K562 (cell line): Measurements from ENCODE around the gene TSPAN11. TPM values are rescaled to one million over a fixed set of nuclear protein-coding genes. Genes with fewer than 3 reads are reported as not detected.

ENCODE experiments used
- ATAC-seq: fragments of 200-7000 bp; cut with Tn5 transposase; 3 replicates; pipeline ENCODE4 v1.9.1; 2020; ENCODE audit warnings: moderate library complexity
- BruUV-seq: library from RNA; stranded (reverse); fragments of 400-500 nt; replicated peaks from 2 replicates; lab custom pipeline; 2021; lab: Mats Ljungman, UMichigan
- CTCF ChIA-PET: fragments of 300-600 bp; formaldehyde crosslinking; extraction: SDS; loops from one replicate; lab custom pipeline; 2021; ENCODE audit warnings: low intra/inter-chr PET ratio; lab: Yijun Ruan, JAX
- POLR2A ChIA-PET: fragments of 300-600, 350-650 bp; sonication (Branson Sonifier 250); formaldehyde crosslinking; extraction: SDS; loops from one replicate; lab custom pipeline; 2021; ENCODE audit warnings: antibody characterized with exemption, inconsistent platforms; lab: Yijun Ruan, JAX
- DNase-seq, 4 experiments: peaks; one replicate each; pipeline versions ENCODE4 v3.0.0 to v3.0.0-alpha.2; 2011 to 2018; ENCODE audit warnings: low spot score in 3 of 4, mixed read lengths in 3 of 4; ENCODE audit errors: extremely low read depth in 1 of 4
- FAIRE-seq: peaks from 2 replicates; lab custom pipeline; 2011; peaks lifted over from hg19 to GRCh38; lab: Jason Lieb, UNC
- H2AFZ ChIP-seq: 2 replicates; pipeline ENCODE4 v1.6.0; 2011; ENCODE audit warnings: low read depth, low read length, control low read depth, inconsistent platforms
- H3K27ac ChIP-seq: fragments of 200-600 bp; 3 replicates; pipeline ENCODE4 v1.8.0; 2011; ENCODE audit warnings: low read depth, mild to moderate bottlenecking, control low read depth, inconsistent platforms, low read length, moderate library complexity, mixed read lengths; ENCODE audit errors: extremely low read depth
- H3K27me3 ChIP-seq, 2 experiments: fragments of 300-600 bp in 1 of 2; 2 replicates in 1 of 2; 3 replicates in 1 of 2; pipeline versions ENCODE4 v1.6.0 to v1.8.0; 2011; ENCODE audit warnings: inconsistent platforms in 2 of 2, low read length in 2 of 2, mild to moderate bottlenecking in 1 of 2, mixed read lengths in 1 of 2, moderate library complexity in 1 of 2; ENCODE audit not compliant: control insufficient read depth in 2 of 2, insufficient read depth in 2 of 2
- H3K36me3 ChIP-seq: fragments of 300-600 bp; 3 replicates; pipeline ENCODE4 v1.8.0; 2011; ENCODE audit warnings: mild to moderate bottlenecking, low read length, inconsistent platforms; ENCODE audit not compliant: control insufficient read depth, insufficient read depth
- H3K4me1 ChIP-seq, 2 experiments: fragments of 200-600 bp in 1 of 2; replicated peaks in 1 of 2; 2 replicates in 1 of 2; 3 replicates in 1 of 2; pipeline versions ENCODE4 v1.5.1 to v1.8.0; 2011; ENCODE audit warnings: inconsistent platforms in 2 of 2, low read length in 2 of 2, mild to moderate bottlenecking in 1 of 2, mixed read lengths in 1 of 2, moderate library complexity in 1 of 2; ENCODE audit not compliant: control insufficient read depth in 2 of 2, insufficient read depth in 2 of 2
- H3K4me2 ChIP-seq: 2 replicates; pipeline ENCODE4 v1.6.1; 2011; ENCODE audit warnings: low read length, control low read depth, inconsistent platforms, mixed read lengths; ENCODE audit not compliant: insufficient read depth
- H3K4me3 ChIP-seq: fragments of 200-600 bp; sonication (generic), shearing (Covaris generic); 2 replicates; pipeline ENCODE4 v1.5.1; 2016; ENCODE audit warnings: control low read depth, inconsistent platforms
- H3K79me2 ChIP-seq: fragments of 200-600 bp; 3 replicates; pipeline ENCODE4 v1.8.0; 2011; ENCODE audit warnings: low read length, inconsistent platforms; ENCODE audit not compliant: control insufficient read depth, insufficient read depth
- H3K9ac ChIP-seq, 2 experiments: 2 replicates each; pipeline versions ENCODE4 v1.6.0 to v1.6.1; 2011; ENCODE audit warnings: low read depth in 2 of 2, low read length in 2 of 2, control low read depth in 1 of 2, inconsistent platforms in 1 of 2, mild to moderate bottlenecking in 1 of 2, mixed read lengths in 1 of 2; ENCODE audit not compliant: insufficient read depth in 1 of 2
- H3K9me1 ChIP-seq: one replicate; pipeline ENCODE4 v1.6.0; 2011; ENCODE audit warnings: inconsistent platforms, mild to moderate bottlenecking, low read length, moderate library complexity; ENCODE audit not compliant: control insufficient read depth, insufficient read depth
- H3K9me3 ChIP-seq: replicated peaks from 2 replicates; pipeline ENCODE4 v1.5.1; 2011; ENCODE audit warnings: low read depth, low read length, inconsistent platforms; ENCODE audit not compliant: control insufficient read depth, insufficient read depth
- H4K20me1 ChIP-seq: replicated peaks from 2 replicates; pipeline ENCODE4 v1.6.1; 2011; ENCODE audit warnings: low read length, inconsistent platforms, mixed read lengths; ENCODE audit not compliant: control insufficient read depth, insufficient read depth
- ADNP ChIP-seq: fragments of 200-800 bp; sonication (Bioruptor generic); IDR thresholded peaks from 2 replicates; pipeline ENCODE4 v1.6.1; 2016; ENCODE audit warnings: missing genetic modification characterization, missing compliant biosample characterization
- BACH1 ChIP-seq: fragments of 200-800 bp; sonication (Bioruptor generic); IDR thresholded peaks from 2 replicates; pipeline ENCODE4 v1.6.1; 2016; ENCODE audit warnings: missing genetic modification characterization, missing compliant biosample characterization
- CHCHD3 ChIP-seq: fragments of 250-450 bp; sonication (Bioruptor Pico); IDR thresholded peaks from 2 replicates; pipeline ENCODE4 v2.1.2; 2022; ENCODE audit warnings: mild to moderate bottlenecking
- GTF2A2 ChIP-seq: IDR thresholded peaks from 2 replicates; pipeline ENCODE4 v1.6.1; 2016; ENCODE audit warnings: mild to moderate bottlenecking, missing genetic modification characterization, missing compliant biosample characterization
- KLF1 ChIP-seq: fragments of 450-650 bp; IDR thresholded peaks from 2 replicates; pipeline ENCODE4 v1.6.1; 2016; ENCODE audit warnings: missing genetic modification characterization, missing compliant biosample characterization
- NFE2 ChIP-seq: IDR thresholded peaks from 2 replicates; pipeline ENCODE4 v1.6.1; 2014; ENCODE audit warnings: antibody characterized with exemption, low read depth
- ZNF175 ChIP-seq: fragments of 200-800 bp; sonication (Bioruptor generic); IDR thresholded peaks from 2 replicates; pipeline ENCODE4 v1.6.1; 2016; ENCODE audit warnings: low read depth, mild to moderate bottlenecking, missing genetic modification characterization, missing compliant biosample characterization
- ZNF354B ChIP-seq: fragments of 250-450 bp; sonication (Bioruptor Pico); IDR thresholded peaks from 2 replicates; pipeline ENCODE4 v1.4.0; 2020
- WGBS: fragments of 100-300 bp; shearing (Covaris generic); methylation state at CpG from one replicate; pipeline ENCODE4 v1.1.6; 2016; ENCODE audit warnings: low coverage, mixed read lengths; ENCODE audit not compliant: insufficient coverage; ENCODE audit errors: missing lambda C conversion rate; 5-methylcytosine and 5-hydroxymethylcytosine counted together
- in situ Hi-C: fragments of 300-500 bp; cut with MboI; formaldehyde crosslinking; loops from 4 replicates; pipeline ENCODE4 v1.15.0; 2018; ENCODE audit warnings: inconsistent platforms, mixed read lengths
- intact Hi-C: fragments of 100-400 bp; cut with micrococcal nuclease; formaldehyde crosslinking; loops from 2 replicates; pipeline ENCODE4 v1.14.2; 2022
- polyA plus RNA-seq, 8 experiments: library from polyadenylated mRNA; depleted of rRNA in 4 of 8; stranded (reverse) in 5 of 8; unstranded in 3 of 8; fragments of >200 nt; fragmentation: Nextera tagmentation in 2 of 8; fragmentation: Illumina TruSeq in 1 of 8; extraction: Ambion mirVana in 2 of 8; extraction: Trizol in 1 of 8; gene quantifications; 2 replicates each; pipeline versions ENCODE4 v1.2.1 to v1.2.3, GENCODE V29; 2011 to 2014; ENCODE audit warnings: inconsistent platforms in 1 of 8, missing spikeins in 1 of 8
- total RNA-seq, 7 experiments: library from RNA; depleted of rRNA in 6 of 7; stranded (reverse); fragments of >200 nt in 6 of 7; fragmentation: Illumina TruSeq in 2 of 7; extraction: Trizol in 2 of 7; gene quantifications; 2 replicates each; pipeline versions ENCODE4 v1.2.1 to v1.2.3, GENCODE V29; 2011 to 2021; ENCODE audit warnings: low replicate concordance in 1 of 7
- TF ChIP-seq, protein P1 (sequence below): fragments of 450-650 bp; IDR thresholded peaks from 2 replicates; pipeline ENCODE4 v1.6.1; 2014; ENCODE audit warnings: low read depth, mild to moderate bottlenecking, moderate library complexity, borderline replicate concordance
- TF ChIP-seq, protein P2 (sequence below): sonication (generic); formaldehyde crosslinking; IDR thresholded peaks from 2 replicates; pipeline ENCODE4 v1.8.1; 2023; ENCODE audit warnings: mild to moderate bottlenecking, missing genetic modification reagents
- TF ChIP-seq, protein P3 (sequence below), 2 experiments: fragments of 150-350 bp in 1 of 2; IDR thresholded peaks; 2 replicates each; pipeline ENCODE4 v1.6.1; 2012 to 2016; ENCODE audit warnings: low read depth in 2 of 2, low read length in 2 of 2, mild to moderate bottlenecking in 1 of 2, moderate library complexity in 1 of 2

Gene TSPAN11
- total and polyA plus RNA-seq, 9 of the 15 experiments (the other 6 are each of a cell fraction or from before 2014, with no cell fraction given), result not detected

DNA sequence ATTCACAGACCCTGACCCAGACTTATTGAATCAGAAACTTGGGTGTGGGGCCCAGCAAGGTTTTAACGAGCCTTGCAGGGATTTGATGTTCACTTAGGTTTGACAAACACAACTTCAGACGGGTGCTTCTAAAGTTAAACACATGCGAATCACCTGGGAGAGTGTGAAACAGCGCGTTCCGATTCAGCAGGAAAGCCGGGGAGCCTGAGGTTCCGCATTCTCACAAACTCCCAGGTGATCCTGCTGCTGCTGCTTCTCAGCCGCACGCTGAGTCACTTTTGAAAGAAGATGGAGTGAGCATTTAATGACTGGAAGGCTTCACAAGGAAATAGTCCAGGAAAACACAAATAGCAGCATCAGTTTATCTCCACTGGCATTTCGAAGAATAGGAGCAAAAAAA is 102.9 kb downstream of the TSPAN11 start:
- Histone ChIP-seq H4K20me1 (no peaks in the 10 kb centered on the region), H3K9me1 (no peaks in the 10 kb centered on the region), H3K79me2 (no peaks in the 10 kb centered on the region), H3K4me3 (no peak overlapping the region), H3K36me3 (no peaks in the 10 kb centered on the region), H3K4me1 (no peaks in the 10 kb centered on the region), H3K27ac (no peak overlapping the region)
- no TSS peak for BruUV-seq
- CTCF ChIA-PET, result no interaction called here
- WGBS, result 7% methylated on average over 11 of the region's 11 CpGs
- TF ChIP-seq, protein P1, sequence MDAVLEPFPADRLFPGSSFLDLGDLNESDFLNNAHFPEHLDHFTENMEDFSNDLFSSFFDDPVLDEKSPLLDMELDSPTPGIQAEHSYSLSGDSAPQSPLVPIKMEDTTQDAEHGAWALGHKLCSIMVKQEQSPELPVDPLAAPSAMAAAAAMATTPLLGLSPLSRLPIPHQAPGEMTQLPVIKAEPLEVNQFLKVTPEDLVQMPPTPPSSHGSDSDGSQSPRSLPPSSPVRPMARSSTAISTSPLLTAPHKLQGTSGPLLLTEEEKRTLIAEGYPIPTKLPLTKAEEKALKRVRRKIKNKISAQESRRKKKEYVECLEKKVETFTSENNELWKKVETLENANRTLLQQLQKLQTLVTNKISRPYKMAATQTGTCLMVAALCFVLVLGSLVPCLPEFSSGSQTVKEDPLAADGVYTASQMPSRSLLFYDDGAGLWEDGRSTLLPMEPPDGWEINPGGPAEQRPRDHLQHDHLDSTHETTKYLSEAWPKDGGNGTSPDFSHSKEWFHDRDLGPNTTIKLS, result no peak
- TF ChIP-seq ZNF175 (CRISPR knock-in tag), result no peak
- no peak for TF ChIP-seq ZNF354B (CRISPR knock-in tag)
- no peak for TF ChIP-seq ADNP (tag)
- TF ChIP-seq CHCHD3, result no peak
- TF ChIP-seq, protein P2, sequence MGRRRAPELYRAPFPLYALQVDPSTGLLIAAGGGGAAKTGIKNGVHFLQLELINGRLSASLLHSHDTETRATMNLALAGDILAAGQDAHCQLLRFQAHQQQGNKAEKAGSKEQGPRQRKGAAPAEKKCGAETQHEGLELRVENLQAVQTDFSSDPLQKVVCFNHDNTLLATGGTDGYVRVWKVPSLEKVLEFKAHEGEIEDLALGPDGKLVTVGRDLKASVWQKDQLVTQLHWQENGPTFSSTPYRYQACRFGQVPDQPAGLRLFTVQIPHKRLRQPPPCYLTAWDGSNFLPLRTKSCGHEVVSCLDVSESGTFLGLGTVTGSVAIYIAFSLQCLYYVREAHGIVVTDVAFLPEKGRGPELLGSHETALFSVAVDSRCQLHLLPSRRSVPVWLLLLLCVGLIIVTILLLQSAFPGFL (CRISPR knock-in tag), result no peak
- no peak for TF ChIP-seq NFE2
- TF ChIP-seq, protein P3, sequence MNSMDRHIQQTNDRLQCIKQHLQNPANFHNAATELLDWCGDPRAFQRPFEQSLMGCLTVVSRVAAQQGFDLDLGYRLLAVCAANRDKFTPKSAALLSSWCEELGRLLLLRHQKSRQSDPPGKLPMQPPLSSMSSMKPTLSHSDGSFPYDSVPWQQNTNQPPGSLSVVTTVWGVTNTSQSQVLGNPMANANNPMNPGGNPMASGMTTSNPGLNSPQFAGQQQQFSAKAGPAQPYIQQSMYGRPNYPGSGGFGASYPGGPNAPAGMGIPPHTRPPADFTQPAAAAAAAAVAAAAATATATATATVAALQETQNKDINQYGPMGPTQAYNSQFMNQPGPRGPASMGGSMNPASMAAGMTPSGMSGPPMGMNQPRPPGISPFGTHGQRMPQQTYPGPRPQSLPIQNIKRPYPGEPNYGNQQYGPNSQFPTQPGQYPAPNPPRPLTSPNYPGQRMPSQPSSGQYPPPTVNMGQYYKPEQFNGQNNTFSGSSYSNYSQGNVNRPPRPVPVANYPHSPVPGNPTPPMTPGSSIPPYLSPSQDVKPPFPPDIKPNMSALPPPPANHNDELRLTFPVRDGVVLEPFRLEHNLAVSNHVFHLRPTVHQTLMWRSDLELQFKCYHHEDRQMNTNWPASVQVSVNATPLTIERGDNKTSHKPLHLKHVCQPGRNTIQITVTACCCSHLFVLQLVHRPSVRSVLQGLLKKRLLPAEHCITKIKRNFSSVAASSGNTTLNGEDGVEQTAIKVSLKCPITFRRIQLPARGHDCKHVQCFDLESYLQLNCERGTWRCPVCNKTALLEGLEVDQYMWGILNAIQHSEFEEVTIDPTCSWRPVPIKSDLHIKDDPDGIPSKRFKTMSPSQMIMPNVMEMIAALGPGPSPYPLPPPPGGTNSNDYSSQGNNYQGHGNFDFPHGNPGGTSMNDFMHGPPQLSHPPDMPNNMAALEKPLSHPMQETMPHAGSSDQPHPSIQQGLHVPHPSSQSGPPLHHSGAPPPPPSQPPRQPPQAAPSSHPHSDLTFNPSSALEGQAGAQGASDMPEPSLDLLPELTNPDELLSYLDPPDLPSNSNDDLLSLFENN (IDR thresholded peaks at IDR 0.05; ENCODE audit: low read depth in 2 of 2, low read length in 2 of 2), result no peak
- no peak for TF ChIP-seq GTF2A2 (tag)
- no peak for TF ChIP-seq BACH1
- TF ChIP-seq KLF1, result no peak
- TF ChIP-seq, all 486 proteins: peak for 0
- H3K9ac ChIP-seq, result no peak overlapping the region
- in situ Hi-C loops, result no loop called here
- no peak overlapping the region for H3K4me2 ChIP-seq
- H2AFZ ChIP-seq, result no peak overlapping the region
- POLR2A ChIA-PET, result no interaction called here
- DNase-seq, result no peak
- 0 out of 2 replicates have a peak, but pooled peaks cover 1% of the 10 kb centered on the region for H3K9me3 ChIP-seq
- no peak for ATAC-seq
- H3K27me3 ChIP-seq, result peaks cover 26 to 54% of the 10 kb centered on the region in 2 experiments
- intact Hi-C loops, result no loop called here
- no peak for FAIRE-seq
